MM.1S (cell line): ENCODE data around the gene RAB21.

Experiments
- DNase-seq: peaks from one replicate; pipeline ENCODE4 v3.0.0-alpha.2; 2015
- H2AFZ ChIP-seq: fragments of 300-600 bp; sonication (generic); 2 replicates; pipeline ENCODE4 v1.6.0; 2016; ENCODE audit warnings: antibody characterized with exemption, low read length
- H3F3A ChIP-seq: fragments of 300-600 bp; sonication (generic); 2 replicates; pipeline ENCODE4 v1.6.1; 2016; ENCODE audit warnings: mild to moderate bottlenecking, antibody characterized with exemption, low read length, moderate library complexity, mixed read lengths; ENCODE audit not compliant: insufficient read depth
- H3K27ac ChIP-seq: fragments of 300-600 bp; sonication (generic); 2 replicates; pipeline ENCODE4 v1.5.1; 2016; ENCODE audit warnings: mild to moderate bottlenecking, low read length
- H3K27me3 ChIP-seq: fragments of 300-600 bp; sonication (generic); replicated peaks from 2 replicates; pipeline ENCODE4 v1.6.0; 2016; ENCODE audit warnings: low read length; ENCODE audit not compliant: insufficient read depth
- H3K36me3 ChIP-seq: fragments of 300-600 bp; sonication (generic); replicated peaks from 2 replicates; pipeline ENCODE4 v1.6.1; 2016; ENCODE audit warnings: mild to moderate bottlenecking, low read length, mixed read lengths; ENCODE audit not compliant: insufficient read depth
- H3K4me1 ChIP-seq: fragments of 300-600 bp; sonication (generic); 2 replicates; pipeline ENCODE4 v1.6.1; 2016; ENCODE audit warnings: low read length, mixed read lengths
- H3K4me2 ChIP-seq: fragments of 300-600 bp; sonication (generic); 2 replicates; pipeline ENCODE4 v1.6.0; 2016; ENCODE audit warnings: low read depth, low read length
- H3K4me3 ChIP-seq: fragments of 300-600 bp; sonication (generic); 2 replicates; pipeline ENCODE4 v1.5.1; 2016; ENCODE audit warnings: low read length, mixed read lengths
- H3K79me2 ChIP-seq: fragments of 300-600 bp; sonication (generic); 2 replicates; pipeline ENCODE4 v1.6.1; 2016; ENCODE audit warnings: mixed run types, low read length, mixed read lengths
- H3K9ac ChIP-seq: fragments of 300-600 bp; sonication (generic); 2 replicates; pipeline ENCODE4 v1.6.1; 2016; ENCODE audit warnings: low read length, mixed read lengths
- H3K9me2 ChIP-seq: fragments of 300-600 bp; sonication (generic); replicated peaks from 2 replicates; pipeline ENCODE4 v1.6.1; 2016; ENCODE audit warnings: mild to moderate bottlenecking, low read length, mixed read lengths; ENCODE audit not compliant: insufficient read depth
- H3K9me3 ChIP-seq: fragments of 300-600 bp; sonication (generic); replicated peaks from 2 replicates; pipeline ENCODE4 v1.6.1; 2016; ENCODE audit warnings: mild to moderate bottlenecking, low read length, mixed read lengths; ENCODE audit not compliant: insufficient read depth
- H4K20me1 ChIP-seq: fragments of 300-600 bp; sonication (generic); 2 replicates; pipeline ENCODE4 v1.6.1; 2016; ENCODE audit warnings: mild to moderate bottlenecking, low read length, moderate library complexity, mixed read lengths; ENCODE audit not compliant: insufficient read depth
- CTCF ChIP-seq: fragments of 300-600 bp; sonication (generic); IDR thresholded peaks from 2 replicates; pipeline ENCODE4 v1.5.1; 2016; ENCODE audit warnings: antibody characterized with exemption, low read length, mixed read lengths
- EZH2 ChIP-seq: fragments of 300-600 bp; sonication (generic); optimal IDR thresholded peaks from 2 replicates; pipeline ENCODE3; 2017; ENCODE audit warnings: low read depth, mild to moderate bottlenecking, antibody characterized with exemption, low read length, mixed read lengths
- EZH2phosphoT487 ChIP-seq: fragments of 300-600 bp; sonication (generic); IDR thresholded peaks from 2 replicates; pipeline ENCODE4 v1.6.1; 2018; ENCODE audit warnings: antibody characterized with exemption, low read length

Gene RAB21

GRCh38 chr12:71791473-71792150, 36.9 kb downstream of the RAB21 start:
- Histone ChIP-seq H3K4me1 (no peaks in the 10 kb centered on the region), H3K27me3 (no peaks in the 10 kb centered on the region), H3K27ac (no peak overlapping the region), H3K9me2 (no peaks in the 10 kb centered on the region), H3F3A (no peaks in the 10 kb centered on the region), H4K20me1 (no peaks in the 10 kb centered on the region), H3K9ac (no peak overlapping the region), H3K9me3 (no peaks in the 10 kb centered on the region), H3K36me3 (0 out of 2 replicates have a peak, but pooled peaks cover 4% of the 10 kb centered on the region), H2AFZ (no peak overlapping the region), H3K4me2 (no peak overlapping the region), H3K79me2 (no peaks in the 10 kb centered on the region), H3K4me3 (no peak overlapping the region)
- TF ChIP-seq CTCF (no peak), EZH2 (no peak)
- no peak for DNase-seq

GRCh38 chr12:71792599-71792998, 37.9 kb downstream of the RAB21 start:
- Histone ChIP-seq H3F3A (no peaks in the 10 kb centered on the region), H3K9me3 (no peaks in the 10 kb centered on the region), H4K20me1 (no peaks in the 10 kb centered on the region), H3K4me2 (no peak overlapping the region), H3K9ac (no peak overlapping the region), H3K9me2 (no peaks in the 10 kb centered on the region), H3K36me3 (no peaks in the 10 kb centered on the region), H2AFZ (no peak overlapping the region), H3K4me1 (no peaks in the 10 kb centered on the region), H3K27ac (no peak overlapping the region), H3K4me3 (no peak overlapping the region), H3K27me3 (no peaks in the 10 kb centered on the region), H3K79me2 (no peaks in the 10 kb centered on the region)
- TF ChIP-seq EZH2phosphoT487 = no peak
- no peak for TF ChIP-seq EZH2
- no peak for TF ChIP-seq CTCF
- DNase-seq = no peak

GRCh38 chr12:71795901-71796300, 41.2 kb downstream of the RAB21 start:
- H3K4me1 ChIP-seq = no peaks in the 10 kb centered on the region
- H4K20me1 ChIP-seq = no peaks in the 10 kb centered on the region
- no peak for TF ChIP-seq EZH2phosphoT487
- no peak for TF ChIP-seq CTCF
- TF ChIP-seq EZH2 = no peak
- H2AFZ ChIP-seq = no peak overlapping the region
- H3K27ac ChIP-seq = no peak overlapping the region
- H3K27me3 ChIP-seq = no peaks in the 10 kb centered on the region
- H3K9me2 ChIP-seq = no peaks in the 10 kb centered on the region
- no peak overlapping the region for H3K4me2 ChIP-seq
- no peaks in the 10 kb centered on the region for H3K9me3 ChIP-seq
- H3K4me3 ChIP-seq = no peak overlapping the region
- H3F3A ChIP-seq = no peaks in the 10 kb centered on the region
- no peaks in the 10 kb centered on the region for H3K36me3 ChIP-seq
- no peaks in the 10 kb centered on the region for H3K79me2 ChIP-seq
- H3K9ac ChIP-seq = no peak overlapping the region
- no peak for DNase-seq
